ENCODE measurements around the gene NUDT4. TPM values are rescaled to one million over a fixed set of nuclear protein-coding genes. Genes with fewer than 3 reads are reported as not detected.

Gene NUDT4
- total and polyA plus RNA-seq, 2 of the 8 experiments (the other 6 are each of a cell fraction or from before 2014, with no cell fraction given), result 17.3 to 71.7 TPM

GRCh38 chr12:93368766-93369165 lies 9.0 kb upstream of the NUDT4 start (continued):
- no peak for TF ChIP-seq CHD7 (IDR thresholded peaks at IDR 0.05; ENCODE audit: insufficient replicate concordance, low read length)

Measured in H1 (cell line).